GM12874 (cell line): ENCODE measurements around the gene FGF19.

Experiments used
- CTCF ChIP-seq: IDR thresholded peaks from 2 replicates; pipeline ENCODE4 v1.5.1; 2011; ENCODE audit warnings: low read depth, mild to moderate bottlenecking, control low read depth, low read length, moderate library complexity; ENCODE audit not compliant: insufficient read depth

The FGF19 gene

GRCh38 chr11:69705901-69706787 lies 2.3 kb upstream of the FGF19 start:
- no peak for TF ChIP-seq CTCF

- no peak for TF ChIP-seq CTCF
Measured at GRCh38 chr11:69705351-69705811, 1.6 kb upstream of the FGF19 start.

GRCh38 chr11:69704508-69705253 lies 859 bp upstream of the FGF19 start:
- TF ChIP-seq CTCF = peak; percentile 35; the same call in 1 of the 2 replicates

GRCh38 chr11:69703453-69703767 lies 412 bp downstream of the FGF19 start:
- TF ChIP-seq CTCF = no peak

GRCh38 chr11:69702769-69703452 lies 911 bp downstream of the FGF19 start:
- TF ChIP-seq CTCF = no peak

GRCh38 chr11:69702239-69702691 lies 1.6 kb downstream of the FGF19 start:
- no peak for TF ChIP-seq CTCF
